ENCODE results near the gene RIMS4.

RIMS4 gene

DNA sequence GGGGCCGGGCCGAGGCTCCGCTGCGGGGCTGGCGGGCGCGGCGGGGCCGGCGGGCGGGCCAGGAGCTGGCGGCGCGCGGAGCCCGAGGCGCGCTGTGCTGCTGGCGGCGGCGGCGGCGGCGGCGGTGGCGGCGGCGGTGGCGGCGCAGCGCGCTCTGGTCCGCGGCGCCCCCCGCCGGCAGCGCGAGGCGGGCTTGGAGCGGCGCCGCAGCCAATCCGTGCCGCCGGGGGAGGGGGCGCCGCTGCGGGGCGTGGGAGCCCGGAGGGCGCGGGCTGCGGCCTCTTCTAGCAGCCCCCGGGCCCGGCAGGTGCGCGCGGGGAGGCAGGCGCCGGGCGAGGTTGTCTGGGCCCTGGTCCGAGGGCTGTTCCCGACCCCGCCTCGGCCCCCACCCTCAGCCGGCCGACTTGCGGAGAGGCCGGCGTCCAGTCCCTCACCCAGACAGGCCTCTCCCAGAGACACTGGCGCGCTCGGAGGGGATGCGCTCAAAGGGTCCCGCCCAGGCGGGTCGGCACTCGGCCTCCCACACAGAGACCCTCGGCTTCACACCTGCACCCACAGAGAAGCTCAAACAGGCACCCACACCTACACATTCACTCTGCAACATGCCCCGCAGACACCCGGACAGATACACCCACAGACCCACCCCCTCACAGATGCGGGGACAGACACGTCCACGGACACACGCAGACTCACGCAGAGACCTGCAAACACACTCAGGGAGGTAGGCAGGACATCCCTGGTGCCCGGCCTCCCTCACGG, at the start of gene RIMS4:
Gene RIMS4 (minus strand): TSS at position 156 of the 759 bp plus-strand sequence. CDS start 275 bp downstream, outside the sequence.
- Histone ChIP-seq H3K27me3 (ENCODE audit: insufficient read depth, low read length, poor library complexity) (peaks cover 8% of the 10 kb centered on the region), H3K4me3 (ENCODE audit: low read depth in 1 of 2, low read length in 2 of 2) (no peak within 1 kb of the TSS), H3K79me2 (ENCODE audit: insufficient read depth, low read length) (no peaks in the 10 kb centered on the region), H2AFZ (ENCODE audit: low read depth, low read length) (no peak within 1 kb of the TSS), H3K4me1 (ENCODE audit: insufficient read depth, low read length) (no peaks in the 10 kb centered on the region), H3K9me3 (ENCODE audit: insufficient read depth, low read length, severe bottlenecking) (no peaks in the 10 kb centered on the region), H3K36me3 (ENCODE audit: insufficient read depth, low read length) (no peaks in the 10 kb centered on the region), H3K4me2 (ENCODE audit: insufficient read depth, low read length) (no peak within 1 kb of the TSS), H4K20me1 (ENCODE audit: insufficient read depth, low read length) (no peaks in the 10 kb centered on the region), H3K27ac (ENCODE audit: low read length) (no peak within 1 kb of the TSS), H3K9ac (ENCODE audit: low read depth, low read length) (no peak within 1 kb of the TSS)
- no peak for DNase-seq
- no peak for TF ChIP-seq EZH2 (IDR thresholded peaks at IDR 0.05; ENCODE audit: borderline replicate concordance, low read depth, low read length, severe bottlenecking)
- TF ChIP-seq, protein P1, sequence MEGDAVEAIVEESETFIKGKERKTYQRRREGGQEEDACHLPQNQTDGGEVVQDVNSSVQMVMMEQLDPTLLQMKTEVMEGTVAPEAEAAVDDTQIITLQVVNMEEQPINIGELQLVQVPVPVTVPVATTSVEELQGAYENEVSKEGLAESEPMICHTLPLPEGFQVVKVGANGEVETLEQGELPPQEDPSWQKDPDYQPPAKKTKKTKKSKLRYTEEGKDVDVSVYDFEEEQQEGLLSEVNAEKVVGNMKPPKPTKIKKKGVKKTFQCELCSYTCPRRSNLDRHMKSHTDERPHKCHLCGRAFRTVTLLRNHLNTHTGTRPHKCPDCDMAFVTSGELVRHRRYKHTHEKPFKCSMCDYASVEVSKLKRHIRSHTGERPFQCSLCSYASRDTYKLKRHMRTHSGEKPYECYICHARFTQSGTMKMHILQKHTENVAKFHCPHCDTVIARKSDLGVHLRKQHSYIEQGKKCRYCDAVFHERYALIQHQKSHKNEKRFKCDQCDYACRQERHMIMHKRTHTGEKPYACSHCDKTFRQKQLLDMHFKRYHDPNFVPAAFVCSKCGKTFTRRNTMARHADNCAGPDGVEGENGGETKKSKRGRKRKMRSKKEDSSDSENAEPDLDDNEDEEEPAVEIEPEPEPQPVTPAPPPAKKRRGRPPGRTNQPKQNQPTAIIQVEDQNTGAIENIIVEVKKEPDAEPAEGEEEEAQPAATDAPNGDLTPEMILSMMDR (IDR thresholded peaks at IDR 0.05; ENCODE audit: borderline replicate concordance, extremely low read depth, low read length, poor library complexity, severe bottlenecking) = no peak
- no peak for ATAC-seq (ENCODE audit: insufficient read depth, low read depth)

DNA sequence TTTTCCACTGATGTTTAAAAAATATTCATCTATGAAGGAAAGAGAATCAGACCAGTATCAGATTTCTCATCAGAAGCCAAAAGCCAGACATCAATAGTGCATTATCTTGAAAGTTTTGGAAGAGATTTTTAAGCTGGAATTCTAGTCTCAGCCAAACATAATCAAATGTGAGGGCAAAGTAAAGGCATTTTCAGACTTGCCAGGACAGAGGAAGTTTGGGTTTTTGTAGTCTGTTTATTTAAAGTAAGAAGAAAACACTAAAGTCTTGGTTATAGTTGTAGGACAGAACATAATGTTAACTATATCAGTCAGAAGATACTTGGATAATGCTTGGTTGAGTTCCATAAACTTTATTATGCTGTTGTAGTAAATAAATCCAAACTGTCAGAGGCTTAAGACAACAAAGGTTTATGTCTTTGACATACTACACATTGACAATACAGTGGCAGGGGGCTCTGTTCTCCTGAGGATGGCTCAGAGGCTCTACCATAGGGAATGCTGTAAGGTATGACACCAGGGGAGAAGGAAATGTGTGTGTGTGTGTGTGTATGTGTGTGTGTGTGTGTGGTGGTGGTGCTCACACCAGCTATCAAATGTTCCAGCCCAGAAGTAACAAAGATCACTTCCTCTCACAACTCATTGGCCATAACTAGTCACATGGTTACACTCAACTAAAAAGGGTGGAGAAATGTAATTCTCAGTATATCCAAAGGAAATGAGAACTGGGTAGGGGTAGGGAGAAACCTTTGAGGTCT, 48.4 kb upstream of the RIMS4 start:
- peaks cover 9% of the 10 kb centered on the region for H3K4me1 ChIP-seq (ENCODE audit: insufficient read depth, low read length)
- no peaks in the 10 kb centered on the region for H3K36me3 ChIP-seq (ENCODE audit: insufficient read depth, low read length)
- no peaks in the 10 kb centered on the region for H3K27me3 ChIP-seq (ENCODE audit: insufficient read depth, low read length, poor library complexity)
- peak overlapping the region; percentile 2; the same call in 1 of the 2 replicates for H2AFZ ChIP-seq (ENCODE audit: low read depth, low read length)
- no peak for TF ChIP-seq EZH2 (IDR thresholded peaks at IDR 0.05; ENCODE audit: borderline replicate concordance, low read depth, low read length, severe bottlenecking)
- TF ChIP-seq, protein P1 (IDR thresholded peaks at IDR 0.05; ENCODE audit: borderline replicate concordance, extremely low read depth, low read length, poor library complexity, severe bottlenecking) = no peak
- H3K9ac ChIP-seq (ENCODE audit: low read depth, low read length) = no peak overlapping the region
- no peaks in the 10 kb centered on the region for H3K9me3 ChIP-seq (ENCODE audit: insufficient read depth, low read length, severe bottlenecking)
- DNase-seq (peak; percentile 22), ATAC-seq (ENCODE audit: insufficient read depth, low read depth) (peak; percentile 67)
- no peak overlapping the region for H3K27ac ChIP-seq (ENCODE audit: low read length)
- H3K79me2 ChIP-seq (ENCODE audit: insufficient read depth, low read length) = no peaks in the 10 kb centered on the region
- no peaks in the 10 kb centered on the region for H4K20me1 ChIP-seq (ENCODE audit: insufficient read depth, low read length)
- no peak overlapping the region for H3K4me2 ChIP-seq (ENCODE audit: insufficient read depth, low read length)
- H3K4me3 ChIP-seq (ENCODE audit: low read depth in 1 of 2, low read length in 2 of 2) = no peak overlapping the region

DNA sequence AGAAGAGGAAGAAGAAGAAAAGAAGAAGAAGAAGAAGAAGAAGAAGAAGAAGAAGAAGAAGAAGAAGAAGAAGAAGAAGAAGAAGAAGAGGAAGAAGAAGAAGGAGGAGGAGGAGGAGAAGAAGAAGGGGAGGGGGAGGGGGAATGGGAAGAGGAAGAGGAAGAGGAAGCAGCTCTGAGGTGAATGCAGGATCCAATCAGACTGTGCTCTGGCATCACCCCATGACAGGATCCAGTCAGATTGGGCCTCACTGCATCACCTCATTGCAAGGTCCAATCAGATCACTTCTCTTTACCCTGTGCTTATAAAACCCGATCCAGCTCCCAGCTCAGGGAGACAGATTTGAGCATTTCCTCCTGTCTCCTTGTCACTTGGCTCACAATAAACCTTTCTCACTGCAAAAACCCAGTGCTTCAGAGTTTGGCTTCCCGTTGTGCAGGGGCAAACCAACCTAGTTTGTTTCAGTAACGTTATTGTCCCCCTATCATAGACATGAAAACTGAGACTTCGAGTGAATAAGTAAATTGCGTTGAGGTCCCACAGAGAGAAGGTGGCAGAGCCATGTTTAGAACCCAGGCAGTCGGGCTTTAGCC, 46.6 kb upstream of the RIMS4 start:
- Histone ChIP-seq H3K79me2 (ENCODE audit: insufficient read depth, low read length) (no peaks in the 10 kb centered on the region), H3K4me2 (ENCODE audit: insufficient read depth, low read length) (no peak overlapping the region), H3K27me3 (ENCODE audit: insufficient read depth, low read length, poor library complexity) (no peaks in the 10 kb centered on the region), H2AFZ (ENCODE audit: low read depth, low read length) (no peak overlapping the region), H3K4me3 (ENCODE audit: low read depth in 1 of 2, low read length in 2 of 2) (no peak overlapping the region), H3K4me1 (ENCODE audit: insufficient read depth, low read length) (peaks cover 9% of the 10 kb centered on the region), H3K27ac (ENCODE audit: low read length) (no peak overlapping the region), H4K20me1 (ENCODE audit: insufficient read depth, low read length) (no peaks in the 10 kb centered on the region), H3K36me3 (ENCODE audit: insufficient read depth, low read length) (no peaks in the 10 kb centered on the region), H3K9ac (ENCODE audit: low read depth, low read length) (no peak overlapping the region), H3K9me3 (ENCODE audit: insufficient read depth, low read length, severe bottlenecking) (no peaks in the 10 kb centered on the region)
- DNase-seq (peak; percentile 38), ATAC-seq (ENCODE audit: insufficient read depth, low read depth) (peak; percentile 63; the same call in 2 of the 3 replicates)
- no peak for TF ChIP-seq EZH2 (IDR thresholded peaks at IDR 0.05; ENCODE audit: borderline replicate concordance, low read depth, low read length, severe bottlenecking)
- TF ChIP-seq, protein P1 (IDR thresholded peaks at IDR 0.05; ENCODE audit: borderline replicate concordance, extremely low read depth, low read length, poor library complexity, severe bottlenecking) = no peak

Data from DND-41 (cell line).